ENCODE measurements around the gene PWWP2B.

PWWP2B gene

GRCh38 chr10:132427006-132427771 is 30.2 kb downstream of the PWWP2B start:
- H3K4me1 ChIP-seq (ENCODE audit: control insufficient read depth in 1 of 2, insufficient read depth in 1 of 2, low read depth in 1 of 2, low read length in 1 of 2): peaks cover 14 to 22% of the 10 kb centered on the region in 2 experiments
- no peak overlapping the region for H3K27ac ChIP-seq
- no peaks in the 10 kb centered on the region for H3K9me3 ChIP-seq
- TF ChIP-seq CTCF (IDR thresholded peaks at IDR 0.05): no peak
- H3K4me3 ChIP-seq (ENCODE audit: low read depth in 1 of 2, low read length in 1 of 2): no peak overlapping the region
- H3K36me3 ChIP-seq: no peaks in the 10 kb centered on the region
- no peaks in the 10 kb centered on the region for H3K27me3 ChIP-seq

GRCh38 chr10:132427939-132428367 is 31.0 kb downstream of the PWWP2B start:
- Histone ChIP-seq H3K36me3 (no peaks in the 10 kb centered on the region), H3K4me1 (ENCODE audit: control insufficient read depth in 1 of 2, insufficient read depth in 1 of 2, low read depth in 1 of 2, low read length in 1 of 2) (peaks cover 6 to 14% of the 10 kb centered on the region in 2 experiments)

GRCh38 chr10:132428486-132428995 is 31.5 kb downstream of the PWWP2B start:
- TF ChIP-seq CTCF (IDR thresholded peaks at IDR 0.05): no peak
- H3K27ac ChIP-seq: no peak overlapping the region
- H3K9me3 ChIP-seq: no peaks in the 10 kb centered on the region

More at GRCh38 chr10:132427939-132428367, 31.0 kb downstream of the PWWP2B start:
- Histone ChIP-seq H3K27me3 (no peaks in the 10 kb centered on the region), H3K9me3 (no peaks in the 10 kb centered on the region), H3K4me3 (ENCODE audit: low read depth in 1 of 2, low read length in 1 of 2) (no peak overlapping the region), H3K27ac (no peak overlapping the region)
- no peak for TF ChIP-seq CTCF (IDR thresholded peaks at IDR 0.05)

GRCh38 chr10:132429281-132430230 is 32.6 kb downstream of the PWWP2B start:
- no peak for TF ChIP-seq CTCF (IDR thresholded peaks at IDR 0.05)
- no peak overlapping the region for H3K27ac ChIP-seq
- no peaks in the 10 kb centered on the region for H3K9me3 ChIP-seq
- no peaks in the 10 kb centered on the region for H3K36me3 ChIP-seq
- no peak overlapping the region for H3K4me3 ChIP-seq (ENCODE audit: low read depth in 1 of 2, low read length in 1 of 2)
- peaks cover 5 to 11% of the 10 kb centered on the region in 2 experiments for H3K4me1 ChIP-seq (ENCODE audit: control insufficient read depth in 1 of 2, insufficient read depth in 1 of 2, low read depth in 1 of 2, low read length in 1 of 2)
- no peaks in the 10 kb centered on the region for H3K27me3 ChIP-seq

More at GRCh38 chr10:132428486-132428995, 31.5 kb downstream of the PWWP2B start:
- Histone ChIP-seq H3K36me3 (no peaks in the 10 kb centered on the region), H3K4me3 (ENCODE audit: low read depth in 1 of 2, low read length in 1 of 2) (no peak overlapping the region), H3K4me1 (ENCODE audit: control insufficient read depth in 1 of 2, insufficient read depth in 1 of 2, low read depth in 1 of 2, low read length in 1 of 2) (peaks cover under 1 to 8% of the 10 kb centered on the region in 2 experiments), H3K27me3 (no peaks in the 10 kb centered on the region)

- Histone ChIP-seq H3K4me3 (ENCODE audit: low read depth in 1 of 2, low read length in 1 of 2) (no peak overlapping the region), H3K36me3 (no peaks in the 10 kb centered on the region), H3K27me3 (no peaks in the 10 kb centered on the region), H3K9me3 (no peaks in the 10 kb centered on the region), H3K4me1 (ENCODE audit: control insufficient read depth in 1 of 2, insufficient read depth in 1 of 2, low read depth in 1 of 2, low read length in 1 of 2) (peaks cover 7 to 13% of the 10 kb centered on the region in 2 experiments), H3K27ac (no peak overlapping the region)
- no peak for TF ChIP-seq CTCF (IDR thresholded peaks at IDR 0.05)
Measured at GRCh38 chr10:132430231-132430743, 33.3 kb downstream of the PWWP2B start.

All from neutrophil (primary cell).